A375 (cell line): ENCODE results near the gene RTL3. TPM values are rescaled to one million over a fixed set of nuclear protein-coding genes. Genes with fewer than 3 reads are reported as not detected.

ENCODE experiments used
- total RNA-seq: library from RNA; depleted of rRNA; stranded (reverse); fragments of >200 nt; shearing (Covaris generic); gene quantifications from 2 replicates; pipeline ENCODE4 v1.2.3, GENCODE V29; 2014; rRNA removed

The RTL3 gene
- 0.34 TPM in 1 of 2 replicates, not detected in the other for total RNA-seq

DNA sequence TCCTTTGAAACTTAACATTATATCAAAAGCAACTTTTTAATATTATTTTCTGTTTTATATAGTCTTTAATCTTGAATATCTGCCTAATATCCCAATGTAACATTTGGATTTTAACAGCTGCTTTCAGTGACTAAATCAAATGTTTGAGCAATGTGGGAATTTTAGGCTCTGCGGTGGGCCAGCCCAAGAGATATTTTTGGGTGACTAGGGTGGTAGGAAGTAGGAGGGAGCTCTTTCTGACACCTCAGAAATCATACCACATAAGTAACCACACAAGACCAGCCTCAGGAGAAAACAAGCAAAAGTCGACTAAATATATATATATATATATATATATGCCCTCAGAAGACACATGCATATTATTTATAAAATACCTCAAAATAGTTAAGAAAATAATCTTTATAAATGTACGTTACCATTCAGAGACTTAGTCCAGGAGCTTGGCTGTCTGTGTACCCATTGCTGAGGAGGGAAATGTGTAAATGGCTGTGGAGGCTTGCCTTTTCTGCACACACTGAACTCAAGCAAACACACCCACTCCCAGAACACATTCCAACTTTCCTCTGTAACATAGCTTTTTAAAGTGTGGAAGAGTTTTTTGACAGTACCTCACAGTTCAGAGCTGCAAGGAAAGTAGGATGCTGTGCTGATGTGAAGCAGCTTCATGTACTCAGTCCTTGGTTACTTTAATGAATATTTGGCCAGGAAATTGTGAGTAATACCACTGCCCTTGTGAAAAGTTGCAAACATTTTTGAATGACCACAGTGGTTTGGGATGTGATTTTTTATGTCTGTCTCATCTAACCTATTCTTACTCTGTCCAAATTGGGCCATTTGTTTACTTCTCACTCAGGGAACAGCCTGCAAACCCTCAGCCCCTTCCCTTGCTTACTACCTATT lies at the start of gene RTL3:
Gene RTL3 (minus strand): TSS at position 484 of the 900 bp plus-strand sequence. CDS start 908 bp downstream, outside the sequence.

Other genes starting within 250 kb of the RTL3 start
- gene LPAR4, start 88.4 kb upstream of the RTL3 start, total RNA-seq = 0.27 and 0.41 TPM in 2 replicates